GM12878 (cell line): ENCODE results near the gene GXYLT1. TPM values are rescaled to one million over a fixed set of nuclear protein-coding genes. Genes with fewer than 3 reads are reported as not detected.

Experiments
- ATAC-seq: fragments of 200-7000 bp; cut with Tn5 transposase; 3 replicates; pipeline ENCODE4 v1.9.1; 2020; ENCODE audit warnings: mild to moderate bottlenecking, moderate library complexity
- BruUV-seq: library from RNA; stranded (reverse); fragments of 400-500 nt; replicated peaks from 2 replicates; lab custom pipeline; 2021; lab: Mats Ljungman, UMichigan
- CTCF ChIA-PET: fragments of 300-600 bp; sonication (Branson Sonifier 250); formaldehyde crosslinking; extraction: SDS; loops from one replicate; lab custom pipeline; 2021; ENCODE audit warnings: inconsistent platforms; lab: Yijun Ruan, JAX
- POLR2A ChIA-PET: fragments of 350-600 bp; formaldehyde crosslinking; extraction: SDS; loops from one replicate; lab custom pipeline; 2021; ENCODE audit warnings: inconsistent platforms; lab: Charles Lee
- RAD21 ChIA-PET: fragments of 300-600 bp; sonication (Branson Sonifier 250); formaldehyde crosslinking; loops from one replicate; lab custom pipeline; 2023; ENCODE audit warnings: antibody characterized with exemption; ENCODE audit not compliant: unreplicated experiment; lab: Charles Lee
- SMC1A ChIA-PET: fragments of 300-600 bp; sonication (Branson Sonifier 250); formaldehyde crosslinking; loops from one replicate; lab custom pipeline; 2023; ENCODE audit not compliant: unreplicated experiment, uncharacterized antibody; lab: Charles Lee
- DNase-seq: peaks from one replicate; pipeline ENCODE4 v3.0.0-alpha.2; 2011; ENCODE audit warnings: low read depth, low spot score
- FAIRE-seq: peaks from 3 replicates; lab custom pipeline; 2011; peaks lifted over from hg19 to GRCh38; lab: Jason Lieb, UNC
- H2AFZ ChIP-seq: 2 replicates; pipeline ENCODE4 v1.6.0; 2011; ENCODE audit warnings: low read depth, low read length, control low read depth; ENCODE audit not compliant: control insufficient read depth
- H3K27ac ChIP-seq: 2 replicates; pipeline ENCODE4 v1.5.1; 2011; ENCODE audit warnings: control low read depth; ENCODE audit not compliant: control insufficient read depth, insufficient read depth
- H3K27me3 ChIP-seq, 2 experiments: replicated peaks in 1 of 2; 2 replicates each; pipeline versions ENCODE4 v1.6.0 to v1.6.1; 2011; ENCODE audit warnings: low read length in 1 of 2; ENCODE audit not compliant: control insufficient read depth in 2 of 2, insufficient read depth in 2 of 2
- H3K36me3 ChIP-seq, 2 experiments: 2 replicates each; pipeline ENCODE4 v1.5.1; 2011; ENCODE audit warnings: low read length in 1 of 2; ENCODE audit not compliant: control insufficient read depth in 2 of 2, insufficient read depth in 2 of 2
- H3K4me1 ChIP-seq: 2 replicates; pipeline ENCODE4 v1.6.1; 2011; ENCODE audit warnings: mild to moderate bottlenecking, low read length, moderate library complexity, mixed read lengths; ENCODE audit not compliant: control insufficient read depth, insufficient read depth
- H3K4me2 ChIP-seq: 2 replicates; pipeline ENCODE4 v1.6.0; 2011; ENCODE audit warnings: control low read depth; ENCODE audit not compliant: control insufficient read depth, insufficient read depth
- H3K4me3 ChIP-seq: fragments of 200-600 bp; sonication (generic); 2 replicates; pipeline ENCODE4 v1.5.1; 2016
- H3K79me2 ChIP-seq: 2 replicates; pipeline ENCODE4 v1.6.0; 2011; ENCODE audit warnings: low read length; ENCODE audit not compliant: control insufficient read depth, insufficient read depth
- H3K9ac ChIP-seq: 2 replicates; pipeline ENCODE4 v1.8.0; 2011; ENCODE audit warnings: low read length, control low read depth, mixed read lengths; ENCODE audit not compliant: control insufficient read depth, insufficient read depth
- H3K9me3 ChIP-seq: replicated peaks from 3 replicates; pipeline ENCODE4 v1.5.1; 2011; ENCODE audit warnings: mild to moderate bottlenecking, low read length; ENCODE audit not compliant: control insufficient read depth, insufficient read depth
- H4K20me1 ChIP-seq: 2 replicates; pipeline ENCODE4 v1.6.0; 2011; ENCODE audit not compliant: control insufficient read depth, insufficient read depth
- ETV6 ChIP-seq, 2 experiments: fragments of 450-650 bp in 1 of 2; IDR thresholded peaks in 1 of 2; conservative IDR thresholded peaks in 1 of 2; 2 replicates each; pipeline ENCODE4 v1.6.1; 2014; ENCODE audit warnings: antibody characterized with exemption in 1 of 2, borderline replicate concordance in 1 of 2, low read depth in 1 of 2, mild to moderate bottlenecking in 1 of 2, moderate library complexity in 1 of 2
- WGBS: methylation state at CpG from one replicate; pipeline ENCODE4 v1.1.6; 2016; ENCODE audit warnings: low lambda C conversion rate; ENCODE audit not compliant: insufficient replicate concordance, insufficient coverage; ENCODE audit errors: missing lambda C conversion rate; 5-methylcytosine and 5-hydroxymethylcytosine counted together
- in situ Hi-C: fragments of 300-500 bp; cut with MboI; formaldehyde crosslinking; loops from 9 replicates; pipeline ENCODE4 v1.14.3; 2018; ENCODE audit warnings: mixed read lengths
- intact Hi-C: fragments of 100-400 bp; cut with micrococcal nuclease; formaldehyde crosslinking; loops from one replicate; pipeline ENCODE4 v1.14.2; 2022; ENCODE audit not compliant: unreplicated experiment
- polyA plus RNA-seq, 11 experiments: library from polyadenylated mRNA; depleted of rRNA in 4 of 11; unstranded in 6 of 11; stranded (reverse) in 5 of 11; fragments of >200 nt; fragmentation: Nextera tagmentation in 4 of 11; fragmentation: Illumina TruSeq in 1 of 11; extraction: Ambion mirVana in 4 of 11; extraction: Trizol in 1 of 11; gene quantifications; 1 replicate in 1 of 11; 2 replicates in 10 of 11; pipeline versions ENCODE4 v1.2.1 to v1.2.3, GENCODE V29; 2011 to 2016; ENCODE audit warnings: inconsistent platforms in 2 of 11, missing spikeins in 2 of 11, low read depth in 1 of 11
- total RNA-seq, 4 experiments: library from RNA; depleted of rRNA in 3 of 4; stranded (reverse); fragments of >200 nt in 3 of 4; fragmentation: Illumina TruSeq in 1 of 4; extraction: Trizol in 1 of 4; gene quantifications; 2 replicates each; pipeline versions ENCODE4 v1.2.1 to v1.2.3, GENCODE V29; 2013 to 2021
- TF ChIP-seq, protein P1 (sequence below): fragments of 450-650 bp; IDR thresholded peaks from 2 replicates; pipeline ENCODE4 v1.6.1; 2016; ENCODE audit warnings: mild to moderate bottlenecking
- TF ChIP-seq, protein P2 (sequence below): IDR thresholded peaks from 2 replicates; pipeline ENCODE4 v1.6.1; 2012; ENCODE audit warnings: low read depth, low read length, improper control_type of control experiment

The GXYLT1 gene
- total and polyA plus RNA-seq, 10 of the 15 experiments (the other 5 are each of a cell fraction or from before 2014, with no cell fraction given) = 2.3 to 14.9 (median 8.9) TPM

DNA sequence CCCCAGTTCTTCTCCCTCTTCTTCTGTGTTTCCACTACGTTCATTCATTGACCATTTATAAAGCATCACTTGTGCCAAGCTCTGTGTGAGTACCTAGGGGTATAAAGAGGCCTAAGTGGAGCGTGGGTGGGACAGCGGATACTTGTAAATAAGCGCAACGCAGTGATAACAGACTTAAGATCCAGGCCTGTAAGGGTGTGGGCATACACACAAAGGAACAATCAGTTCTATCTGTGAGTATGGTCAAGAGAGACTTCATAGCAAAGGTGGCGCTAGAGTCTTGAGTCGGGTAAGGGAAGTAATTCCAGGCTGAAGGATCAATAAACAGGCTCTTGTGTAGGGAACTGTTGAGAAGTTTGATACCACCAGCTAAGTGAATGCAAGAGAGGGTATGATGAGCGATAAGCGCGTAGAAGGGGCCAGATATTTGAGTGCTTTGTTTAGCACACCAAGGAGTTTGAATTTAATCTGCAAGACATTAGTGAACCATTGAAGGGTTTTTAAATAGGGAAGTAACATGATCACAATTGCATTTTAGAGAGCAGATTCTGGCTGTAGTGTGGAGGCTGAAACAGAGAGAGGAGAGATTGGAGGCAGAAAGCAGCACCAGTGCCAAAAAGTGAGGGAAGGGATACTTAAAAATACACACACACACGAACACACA, 1.0 kb upstream of the GXYLT1 start:
- SMC1A ChIA-PET = interaction anchor here (0.8 to 1.5 kb wide), 13 partner anchors 9 to 227 kb away, joined by 3 to 7 read pairs (median 4); partner anchors contain the start of genes PPHLN1 and ZCRB1
- Histone ChIP-seq H3K4me1 (peaks cover 5% of the 10 kb centered on the region; the same call in 1 of the 2 replicates), H3K4me3 (peak overlapping the region; percentile 82; the same call in 1 of the 2 replicates), H3K9ac (no peak overlapping the region; the same call in 1 of the 2 replicates), H2AFZ (peak overlapping the region; percentile 94), H3K27me3 (no peaks in the 10 kb centered on the region), H3K79me2 (peaks cover 32% of the 10 kb centered on the region), H3K9me3 (no peaks in the 10 kb centered on the region), H3K4me2 (peak overlapping the region; percentile 98), H4K20me1 (no peaks in the 10 kb centered on the region), H3K27ac (no peak overlapping the region), H3K36me3 (no peaks in the 10 kb centered on the region)
- in situ Hi-C loops = no loop called here
- TF ChIP-seq, protein P1, sequence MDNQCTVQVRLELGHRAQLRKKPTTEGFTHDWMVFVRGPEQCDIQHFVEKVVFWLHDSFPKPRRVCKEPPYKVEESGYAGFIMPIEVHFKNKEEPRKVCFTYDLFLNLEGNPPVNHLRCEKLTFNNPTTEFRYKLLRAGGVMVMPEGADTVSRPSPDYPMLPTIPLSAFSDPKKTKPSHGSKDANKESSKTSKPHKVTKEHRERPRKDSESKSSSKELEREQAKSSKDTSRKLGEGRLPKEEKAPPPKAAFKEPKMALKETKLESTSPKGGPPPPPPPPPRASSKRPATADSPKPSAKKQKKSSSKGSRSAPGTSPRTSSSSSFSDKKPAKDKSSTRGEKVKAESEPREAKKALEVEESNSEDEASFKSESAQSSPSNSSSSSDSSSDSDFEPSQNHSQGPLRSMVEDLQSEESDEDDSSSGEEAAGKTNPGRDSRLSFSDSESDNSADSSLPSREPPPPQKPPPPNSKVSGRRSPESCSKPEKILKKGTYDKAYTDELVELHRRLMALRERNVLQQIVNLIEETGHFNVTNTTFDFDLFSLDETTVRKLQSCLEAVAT = peak; percentile 33; the same call in 1 of the 2 replicates
- TF ChIP-seq ETV6 (conservative IDR thresholded peaks at IDR 0.05 in 1 of 2, IDR thresholded peaks at IDR 0.05 in 1 of 2; ENCODE audit: borderline replicate concordance in 1 of 2, low read depth in 1 of 2) = no peak
- TF ChIP-seq, protein P2, sequence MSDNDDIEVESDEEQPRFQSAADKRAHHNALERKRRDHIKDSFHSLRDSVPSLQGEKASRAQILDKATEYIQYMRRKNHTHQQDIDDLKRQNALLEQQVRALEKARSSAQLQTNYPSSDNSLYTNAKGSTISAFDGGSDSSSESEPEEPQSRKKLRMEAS = 0 out of 2 replicates have a peak, but pooled peaks have one; percentile 29
- intact Hi-C loops = loop anchor here (10.0 kb wide), 1 partner anchor 319 kb away; no protein-coding TSS in a partner anchor
- no peak for ATAC-seq
- no peak for FAIRE-seq
- CTCF ChIA-PET = interaction anchor here (0.9 to 1.3 kb wide), 6 partner anchors 9 to 226 kb away, joined by 3 to 6 read pairs (median 3); no protein-coding TSS in a partner anchor
- WGBS = 81% methylated on average over 11 of the region's 11 CpGs
- RAD21 ChIA-PET = interaction anchor here (0.7 to 1.0 kb wide), 6 partner anchors 14 to 186 kb away, joined by 3 to 6 read pairs (median 3); no protein-coding TSS in a partner anchor
- no peak for DNase-seq
- POLR2A ChIA-PET = interaction anchor here (0.7 to 1.4 kb wide), 5 partner anchors 15 to 181 kb away, joined by 3 to 8 read pairs (median 5); partner anchors contain the start of genes PPHLN1 and ZCRB1
- no TSS peak for BruUV-seq
